RWPE1 (cell line): Measurements from ENCODE around the gene ADRA2C.

Experiments
- CTCF ChIA-PET: fragments of 350-600 bp; sonication (Branson Sonifier 250); formaldehyde crosslinking; extraction: SDS; loops from one replicate; lab custom pipeline; 2021; lab: Yijun Ruan, JAX
- POLR2A ChIA-PET: fragments of 400-600 bp; formaldehyde crosslinking; extraction: SDS; loops from one replicate; lab custom pipeline; 2020; ENCODE audit warnings: antibody characterized with exemption; ENCODE audit not compliant: low non-redundant PET; lab: Yijun Ruan, JAX
- DNase-seq: peaks from one replicate; pipeline ENCODE4 v3.0.0; 2012; ENCODE audit warnings: low spot score
- H3K27ac ChIP-seq: fragments of 450-650 bp; 2 replicates; pipeline ENCODE4 v1.5.1; 2017
- CTCF ChIP-seq: fragments of 450-650 bp; conservative IDR thresholded peaks from 2 replicates; pipeline ENCODE4 v1.5.1; 2017; ENCODE audit warnings: low read depth, mild to moderate bottlenecking

Gene ADRA2C

GRCh38 chr4:3720466-3720865, 45.7 kb upstream of the ADRA2C start:
- no peak overlapping the region for H3K27ac ChIP-seq
- CTCF ChIA-PET, result no interaction called here
- DNase-seq, result no peak
- TF ChIP-seq CTCF, result no peak
- POLR2A ChIA-PET, result no interaction called here

GRCh38 chr4:3721186-3721585, 45.0 kb upstream of the ADRA2C start:
- TF ChIP-seq CTCF, result no peak
- H3K27ac ChIP-seq, result no peak overlapping the region
- no peak for DNase-seq
- CTCF ChIA-PET, result no interaction called here
- POLR2A ChIA-PET, result no interaction called here

GRCh38 chr4:3721627-3722026, 44.6 kb upstream of the ADRA2C start:
- POLR2A ChIA-PET, result no interaction called here
- no peak for DNase-seq
- CTCF ChIA-PET, result no interaction called here
- no peak for TF ChIP-seq CTCF
- no peak overlapping the region for H3K27ac ChIP-seq

GRCh38 chr4:3722446-3723231, 43.5 kb upstream of the ADRA2C start:
- no peak for TF ChIP-seq CTCF
- POLR2A ChIA-PET, result no interaction called here

GRCh38 chr4:3723232-3723642, 42.9 kb upstream of the ADRA2C start:
- no peak for DNase-seq
- TF ChIP-seq CTCF, result no peak
- ChIA-PET POLR2A (no interaction called here), CTCF (no interaction called here)
- H3K27ac ChIP-seq, result no peak overlapping the region

More at GRCh38 chr4:3722446-3723231, 43.5 kb upstream of the ADRA2C start:
- CTCF ChIA-PET, result no interaction called here
- H3K27ac ChIP-seq, result no peak overlapping the region
- DNase-seq, result no peak

GRCh38 chr4:3724319-3725231, 41.6 kb upstream of the ADRA2C start:
- no peak for TF ChIP-seq CTCF
- DNase-seq, result no peak
- POLR2A ChIA-PET, result no interaction called here
- H3K27ac ChIP-seq, result no peak overlapping the region
- CTCF ChIA-PET, result interaction anchor here (0.6 kb wide), 1 partner anchor 156 kb away, joined by 4 read pairs; no protein-coding TSS in a partner anchor
